Mesenchymal stem cell (in vitro differentiated cells and primary cell): Measurements from ENCODE around the gene MTA3.

ENCODE experiments used
- DNase-seq: peaks from one replicate; pipeline ENCODE4 v3.0.0-alpha.2; 2013
- H2AFZ ChIP-seq: one replicate; pipeline ENCODE4 v1.6.1; 2013; ENCODE audit warnings: low read depth, mild to moderate bottlenecking, control low read depth, inconsistent platforms, low read length, moderate library complexity
- H2AK5ac ChIP-seq: 2 replicates; pipeline ENCODE4 v1.6.1; 2013; ENCODE audit warnings: low read length, moderate library complexity, mild to moderate bottlenecking, inconsistent platforms; ENCODE audit not compliant: severe bottlenecking
- H2BK120ac ChIP-seq: one replicate; pipeline ENCODE4 v1.6.1; 2013; ENCODE audit warnings: low read depth, mild to moderate bottlenecking, inconsistent platforms, low read length, moderate library complexity
- H2BK12ac ChIP-seq, 2 experiments: one replicate each; pipeline ENCODE4 v1.6.1; 2013; ENCODE audit warnings: inconsistent platforms in 2 of 2, low read length in 2 of 2, mild to moderate bottlenecking in 2 of 2, moderate library complexity in 2 of 2, control low read depth in 1 of 2
- H2BK15ac ChIP-seq: one replicate; pipeline ENCODE4 v1.6.1; 2013; ENCODE audit warnings: mild to moderate bottlenecking, low read depth, inconsistent platforms; ENCODE audit not compliant: poor library complexity, severe bottlenecking
- H2BK5ac ChIP-seq: 2 replicates; pipeline ENCODE4 v1.6.1; 2013; ENCODE audit warnings: low read depth, mild to moderate bottlenecking, low read length, control low read depth, inconsistent platforms; ENCODE audit not compliant: poor library complexity, severe bottlenecking
- H3K14ac ChIP-seq, 2 experiments: one replicate each; pipeline ENCODE4 v1.6.1; 2013; ENCODE audit warnings: inconsistent platforms in 2 of 2, low read length in 2 of 2, control low read depth in 1 of 2, mild to moderate bottlenecking in 1 of 2, moderate library complexity in 1 of 2
- H3K18ac ChIP-seq, 2 experiments: one replicate each; pipeline ENCODE4 v1.6.1; 2013; ENCODE audit warnings: inconsistent platforms in 2 of 2, low read length in 2 of 2, control low read depth in 1 of 2, low read depth in 1 of 2, mild to moderate bottlenecking in 1 of 2
- H3K23ac ChIP-seq, 2 experiments: one replicate each; pipeline ENCODE4 v1.6.1; 2013; ENCODE audit warnings: inconsistent platforms in 2 of 2, low read length in 2 of 2, mild to moderate bottlenecking in 2 of 2, moderate library complexity in 2 of 2, control low read depth in 1 of 2
- H3K27ac ChIP-seq: 2 replicates; pipeline ENCODE4 v1.5.1; 2013; ENCODE audit warnings: mild to moderate bottlenecking, moderate library complexity, low read length, control low read depth, inconsistent platforms; ENCODE audit not compliant: poor library complexity, severe bottlenecking
- H3K27me3 ChIP-seq, 2 experiments: 2 replicates each; pipeline versions ENCODE4 v1.6.1 to v1.7.0; 2013; ENCODE audit warnings: low read length in 2 of 2, mild to moderate bottlenecking in 2 of 2, moderate library complexity in 2 of 2, control low read depth in 1 of 2, inconsistent platforms in 1 of 2; ENCODE audit not compliant: control insufficient read depth in 1 of 2, insufficient read depth in 1 of 2
- H3K36me3 ChIP-seq, 2 experiments: 2 replicates each; pipeline versions ENCODE4 v1.6.1 to v1.7.0; 2013; ENCODE audit warnings: low read length in 2 of 2, control low read depth in 1 of 2, inconsistent platforms in 1 of 2, low read depth in 1 of 2, mild to moderate bottlenecking in 1 of 2; ENCODE audit not compliant: insufficient read depth in 2 of 2, control insufficient read depth in 1 of 2
- H3K4ac ChIP-seq, 2 experiments: one replicate each; pipeline ENCODE4 v1.6.1; 2013; ENCODE audit warnings: inconsistent platforms in 2 of 2, low read length in 2 of 2, mild to moderate bottlenecking in 2 of 2, moderate library complexity in 2 of 2, control low read depth in 1 of 2, low read depth in 1 of 2
- H3K4me1 ChIP-seq: 2 replicates; pipeline ENCODE4 v1.6.1; 2013; ENCODE audit warnings: low read depth, low read length, control low read depth; ENCODE audit not compliant: control insufficient read depth, insufficient read depth
- H3K4me2 ChIP-seq: 2 replicates; pipeline ENCODE4 v1.6.1; 2013; ENCODE audit warnings: low read length, mild to moderate bottlenecking, inconsistent platforms; ENCODE audit not compliant: poor library complexity, severe bottlenecking
- H3K4me3 ChIP-seq, 2 experiments: 2 replicates each; pipeline versions ENCODE4 v1.5.1 to v1.7.0; 2013; ENCODE audit warnings: low read length in 2 of 2, mild to moderate bottlenecking in 2 of 2, control low read depth in 1 of 2, low read depth in 1 of 2; ENCODE audit not compliant: insufficient read depth in 1 of 2
- H3K79me1 ChIP-seq: replicated peaks from 2 replicates; pipeline ENCODE4 v1.6.1; 2013; ENCODE audit warnings: mild to moderate bottlenecking, control low read depth, low read length, inconsistent platforms; ENCODE audit not compliant: poor library complexity, severe bottlenecking
- H3K9ac ChIP-seq: 2 replicates; pipeline ENCODE4 v1.7.0; 2013; ENCODE audit warnings: mild to moderate bottlenecking, low read length, moderate library complexity
- H3K9me3 ChIP-seq: 2 replicates; pipeline ENCODE4 v1.7.0; 2013; ENCODE audit warnings: mild to moderate bottlenecking, low read length; ENCODE audit not compliant: control insufficient read depth
- H4K8ac ChIP-seq: one replicate; pipeline ENCODE4 v1.6.1; 2013; ENCODE audit warnings: inconsistent platforms, mild to moderate bottlenecking, low read length, moderate library complexity
- H4K91ac ChIP-seq: one replicate; pipeline ENCODE4 v1.6.1; 2013; ENCODE audit warnings: mild to moderate bottlenecking, low read length, inconsistent platforms
- WGBS: methylation state at CpG from one replicate; pipeline ENCODE4 v1.1.7; 2013; ENCODE audit warnings: mixed read lengths; 5-methylcytosine and 5-hydroxymethylcytosine counted together

Gene MTA3

DNA sequence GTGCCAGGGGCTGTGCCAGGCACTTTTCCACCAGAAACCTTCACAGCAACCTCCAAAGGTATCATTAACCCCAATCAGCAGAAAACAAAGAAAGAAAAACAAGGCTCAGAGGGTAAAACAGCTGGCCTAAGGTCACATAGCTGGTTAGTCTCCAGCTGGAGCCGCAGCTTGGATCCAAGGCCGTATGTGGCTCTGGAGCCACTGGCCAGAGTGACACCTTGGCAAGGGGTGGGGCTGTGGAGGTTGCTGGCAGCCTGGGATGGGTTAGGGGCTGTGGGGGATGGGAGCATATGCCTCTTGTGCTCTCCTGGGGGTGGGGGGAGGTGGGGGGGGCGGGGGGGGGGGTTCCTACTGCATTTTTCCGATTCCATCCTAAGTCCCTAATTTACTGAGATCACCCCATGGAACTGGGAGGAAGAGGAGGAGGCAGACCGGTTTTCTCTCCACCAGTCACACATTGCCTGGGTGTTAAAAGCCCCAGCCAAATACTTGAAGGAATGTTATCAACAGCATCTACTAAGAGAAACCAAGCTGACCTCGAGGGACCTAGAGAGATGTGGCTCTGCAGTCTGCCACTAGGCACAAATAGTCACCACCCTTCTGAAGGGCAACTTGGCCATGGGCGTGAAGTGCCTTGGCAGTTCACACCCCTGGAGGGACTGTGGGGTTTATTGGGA, 215.9 kb downstream of the MTA3 start:
- no peak overlapping the region for H2AK5ac ChIP-seq
- peaks cover 0 to 5% of the 10 kb centered on the region in 2 experiments for H3K36me3 ChIP-seq
- no peak overlapping the region for H2BK12ac ChIP-seq
- DNase-seq, result no peak
- H3K4me2 ChIP-seq, result no peak overlapping the region
- no peak overlapping the region for H2BK5ac ChIP-seq
- no peak overlapping the region for H4K91ac ChIP-seq
- no peak overlapping the region for H3K4me3 ChIP-seq
- WGBS, result 69% methylated on average over 4 of the region's 7 CpGs
- H3K4ac ChIP-seq, result no peak overlapping the region
- no peak overlapping the region for H3K9ac ChIP-seq
- no peak overlapping the region for H3K27ac ChIP-seq
- H3K14ac ChIP-seq, result no peak overlapping the region
- H2BK15ac ChIP-seq, result no peak overlapping the region
- H3K9me3 ChIP-seq, result no peaks in the 10 kb centered on the region
- no peak overlapping the region for H2BK120ac ChIP-seq
- peaks cover 5% of the 10 kb centered on the region in 2 experiments for H3K27me3 ChIP-seq
- no peak overlapping the region for H2AFZ ChIP-seq
- no peak overlapping the region for H4K8ac ChIP-seq
- no peak overlapping the region for H3K18ac ChIP-seq
- no peaks in the 10 kb centered on the region for H3K4me1 ChIP-seq
- H3K23ac ChIP-seq, result no peak overlapping the region
- H3K79me1 ChIP-seq, result no peaks in the 10 kb centered on the region

DNA sequence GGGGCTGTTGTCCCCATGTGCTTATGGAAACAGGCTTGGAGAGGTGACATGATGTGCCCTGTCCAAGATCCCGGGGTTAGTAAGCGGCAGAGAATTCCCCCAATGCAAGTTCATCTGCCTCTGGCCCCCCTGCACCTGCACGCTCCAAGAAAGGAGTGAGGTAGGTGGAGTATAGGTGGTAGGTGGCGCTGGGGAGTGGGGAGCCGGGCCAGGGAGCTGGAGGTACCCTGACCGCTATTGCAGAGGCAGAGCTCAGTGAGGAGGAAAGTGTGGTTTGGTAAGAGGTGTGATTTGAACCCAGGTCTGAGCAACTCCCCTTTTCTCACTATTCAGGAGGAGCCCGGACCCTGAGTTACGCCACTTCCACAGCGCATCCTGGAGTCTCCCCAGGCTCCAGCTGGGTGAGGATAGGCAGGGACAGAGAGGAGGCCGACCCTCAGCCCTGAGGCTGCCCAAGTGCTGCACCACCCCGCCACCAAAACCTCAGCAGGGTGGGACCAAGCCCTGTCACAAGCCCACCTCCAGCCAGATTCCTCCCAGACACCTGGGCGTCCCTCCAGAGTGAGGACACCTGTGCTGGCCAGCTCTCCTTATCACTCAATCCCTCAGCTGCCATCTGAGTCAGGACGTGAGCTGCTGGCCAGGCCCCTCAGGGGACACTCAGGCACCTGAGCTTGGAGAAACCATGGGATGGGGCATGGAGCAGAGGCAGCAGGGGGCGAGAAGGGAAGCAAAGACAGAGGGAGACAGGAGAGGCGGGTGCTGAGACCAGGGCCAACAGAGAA, 218.3 kb downstream of the MTA3 start:
- Histone ChIP-seq H2BK5ac (no peak overlapping the region), H3K4me1 (no peaks in the 10 kb centered on the region), H3K14ac (peak overlapping the region in 1 of 2 experiments; percentile 44), H4K8ac (peak overlapping the region; percentile 12), H3K36me3 (peaks cover 0 to 5% of the 10 kb centered on the region in 2 experiments), H3K27me3 (peaks cover 20% of the 10 kb centered on the region in 2 experiments), H3K18ac (no peak overlapping the region), H3K9ac (no peak overlapping the region), H2BK120ac (no peak overlapping the region), H3K4ac (no peak overlapping the region), H3K23ac (no peak overlapping the region), H3K4me3 (no peak overlapping the region), H3K4me2 (no peak overlapping the region), H2BK12ac (no peak overlapping the region), H3K9me3 (no peaks in the 10 kb centered on the region), H3K27ac (no peak overlapping the region), H4K91ac (no peak overlapping the region), H2AK5ac (no peak overlapping the region), H3K79me1 (no peaks in the 10 kb centered on the region), H2AFZ (no peak overlapping the region), H2BK15ac (no peak overlapping the region)
- DNase-seq, result no peak
- 81% methylated on average over 15 of the region's 15 CpGs for WGBS

GRCh38 chr2:42787424-42787787, 219.0 kb downstream of the MTA3 start:
- Histone ChIP-seq H4K8ac (no peak overlapping the region), H3K4me1 (peaks cover 2% of the 10 kb centered on the region), H3K27ac (no peak overlapping the region), H2AK5ac (no peak overlapping the region), H3K14ac (no peak overlapping the region), H3K4me2 (no peak overlapping the region), H3K4me3 (no peak overlapping the region), H4K91ac (no peak overlapping the region), H3K9ac (no peak overlapping the region), H3K79me1 (no peaks in the 10 kb centered on the region), H2BK5ac (no peak overlapping the region), H2BK15ac (no peak overlapping the region), H3K9me3 (no peaks in the 10 kb centered on the region), H2AFZ (no peak overlapping the region), H2BK12ac (no peak overlapping the region), H3K23ac (no peak overlapping the region), H3K18ac (no peak overlapping the region), H3K27me3 (peaks cover 24 to 26% of the 10 kb centered on the region in 2 experiments), H2BK120ac (no peak overlapping the region), H3K4ac (no peak overlapping the region), H3K36me3 (peaks cover 0 to 5% of the 10 kb centered on the region in 2 experiments)
- no peak for DNase-seq
- 68% methylated on average over 3 of the region's 3 CpGs for WGBS

DNA sequence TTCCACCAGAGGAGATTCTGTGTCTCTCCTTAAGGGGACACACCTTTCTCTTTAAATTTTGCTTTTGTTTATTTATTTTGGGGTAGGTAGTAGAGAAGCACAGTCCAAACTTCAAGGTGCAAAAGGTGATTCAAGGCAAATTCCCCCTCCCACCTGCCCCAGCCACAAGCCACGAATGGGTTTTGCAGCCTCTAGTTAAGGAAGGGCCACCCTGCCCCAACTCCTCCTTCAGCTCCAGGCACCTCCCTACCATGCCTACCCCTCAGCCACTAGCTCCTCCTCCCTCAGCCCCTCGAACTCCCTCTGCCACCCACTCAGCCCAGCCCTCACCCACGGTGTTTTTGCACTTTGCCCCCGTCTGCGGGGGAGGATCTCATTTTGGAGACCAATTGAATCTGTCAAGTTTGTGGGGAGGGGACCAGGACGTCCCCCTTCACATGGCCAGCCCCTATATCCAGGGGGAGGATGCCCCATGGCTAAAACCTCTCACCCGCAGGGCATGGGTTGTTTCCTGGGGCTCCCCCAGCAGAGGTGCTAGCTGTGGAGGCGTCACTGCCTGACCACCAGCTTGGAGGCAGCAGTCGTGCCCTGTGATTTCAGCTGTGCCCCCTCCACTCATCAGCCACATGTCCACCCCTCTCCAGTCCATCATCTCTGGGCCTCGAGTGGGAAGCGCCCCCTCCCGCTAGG, 219.5 kb downstream of the MTA3 start:
- no peak overlapping the region for H2AK5ac ChIP-seq
- H3K27ac ChIP-seq, result no peak overlapping the region
- 87% methylated on average over 11 of the region's 12 CpGs for WGBS
- H3K4me3 ChIP-seq, result no peak overlapping the region
- H3K79me1 ChIP-seq, result no peaks in the 10 kb centered on the region
- DNase-seq, result no peak
- no peak overlapping the region for H2BK15ac ChIP-seq
- H3K14ac ChIP-seq, result peak overlapping the region in 1 of 2 experiments; percentile 86
- H3K4me2 ChIP-seq, result no peak overlapping the region
- H2AFZ ChIP-seq, result no peak overlapping the region
- H4K8ac ChIP-seq, result no peak overlapping the region
- H3K9me3 ChIP-seq, result no peaks in the 10 kb centered on the region
- peaks cover 26 to 29% of the 10 kb centered on the region in 2 experiments for H3K27me3 ChIP-seq
- H3K23ac ChIP-seq, result no peak overlapping the region
- H2BK12ac ChIP-seq, result no peak overlapping the region
- no peak overlapping the region for H4K91ac ChIP-seq
- H3K36me3 ChIP-seq, result peaks cover 0 to 5% of the 10 kb centered on the region in 2 experiments
- H2BK120ac ChIP-seq, result no peak overlapping the region
- no peak overlapping the region for H2BK5ac ChIP-seq
- H3K18ac ChIP-seq, result no peak overlapping the region
- H3K9ac ChIP-seq, result no peak overlapping the region
- H3K4me1 ChIP-seq, result peaks cover 6% of the 10 kb centered on the region
- H3K4ac ChIP-seq, result no peak overlapping the region
